Left hindlimb (tissue), 1 donor: Measurements from ENCODE around the gene HRH2.
"Not testable (repeated sequence)": the region's sequence is repeated elsewhere in the genome, so short reads cannot be mapped to it uniquely, and the experiment has no call there.

Experiments used
- DNase-seq: peaks from one replicate; pipeline ENCODE4 v3.0.0-alpha.2; 2018

HRH2 gene

GRCh38 chr5:175745210-175745609 lies 87.3 kb downstream of the HRH2 start:
- no peak for DNase-seq

- DNase-seq = no peak
These were observed 89.0 kb downstream of the HRH2 start for GRCh38 chr5:175746851-175747250.

- DNase-seq = no peak
These were observed 89.7 kb downstream of the HRH2 start for GRCh38 chr5:175747539-175748060.

GRCh38 chr5:175748650-175749049 lies 90.8 kb downstream of the HRH2 start:
- no peak for DNase-seq

- no peak for DNase-seq
These were observed 91.7 kb downstream of the HRH2 start for GRCh38 chr5:175749591-175749990.

GRCh38 chr5:175750511-175750931 lies 92.7 kb downstream of the HRH2 start:
- no peak for DNase-seq

GRCh38 chr5:175751369-175751768 lies 93.5 kb downstream of the HRH2 start:
- no peak for DNase-seq

GRCh38 chr5:175752826-175753535 lies 95.1 kb downstream of the HRH2 start:
- no peak for DNase-seq

GRCh38 chr5:175753536-175754402 lies 95.9 kb downstream of the HRH2 start:
- no peak for DNase-seq

GRCh38 chr5:175759991-175760390 lies 102.1 kb downstream of the HRH2 start:
- not testable (repeated sequence) for DNase-seq
